Lower leg skin (tissue), 4 donors: Measurements from ENCODE around the gene ZSCAN20. TPM values are rescaled to one million over a fixed set of nuclear protein-coding genes. Genes with fewer than 3 reads are reported as not detected.

Experiments
- DNase-seq, 2 donors: peaks; one replicate each; pipeline ENCODE4 v3.0.0-alpha.2; 2019; ENCODE audit warnings: low spot score in 2 of 2
- H3K4me3 ChIP-seq: fragments of 200-600 bp; sonication (generic); 2 replicates; pipeline ENCODE4 v1.5.1; 2017; ENCODE audit warnings: mild to moderate bottlenecking, low read depth; ENCODE audit not compliant: poor library complexity, severe bottlenecking
- CTCF ChIP-seq, 3 donors: fragments of 450-650 bp; IDR thresholded peaks; one replicate each; pipeline ENCODE4 v1.5.1; 2016; ENCODE audit warnings: antibody characterized with exemption in 3 of 3, mild to moderate bottlenecking in 3 of 3, moderate library complexity in 2 of 3
- POLR2A ChIP-seq, 2 donors: fragments of 450-650 bp; IDR thresholded peaks; one replicate each; pipeline ENCODE4 v1.6.1; 2016 to 2017; ENCODE audit warnings: antibody characterized with exemption in 2 of 2, mild to moderate bottlenecking in 1 of 2, moderate library complexity in 1 of 2
- WGBS, 2 donors: methylation state at CpG; one replicate each; pipeline ENCODE4 v1.1.5; 2018; 5-methylcytosine and 5-hydroxymethylcytosine counted together
- intact Hi-C: fragments of 100-400 bp; cut with DNase I; formaldehyde crosslinking; loops from one replicate; pipeline ENCODE4 v1.15.0; 2023; ENCODE audit warnings: low total_unique reads
- total RNA-seq, 4 donors: library from RNA; depleted of rRNA; stranded (reverse); fragments of >200 nt; gene quantifications; one replicate each; pipeline ENCODE4 v1.1.0, GENCODE V29; 2016

The ZSCAN20 gene
- total RNA-seq, 4 donors from 2014 or later = 0.91 to 3.6 (median 3.0) TPM

GRCh38 chr1:33441088-33441745 is 31.2 kb upstream of the ZSCAN20 start:
- intact Hi-C loops = no loop called here
- H3K4me3 ChIP-seq = no peak overlapping the region
- WGBS, 2 donors = 70 to 74% methylated on average over 6 of the region's 6 CpGs
- no peak for TF ChIP-seq POLR2A (IDR thresholded peaks at IDR 0.05)
- no peak for TF ChIP-seq CTCF (IDR thresholded peaks at IDR 0.05)
- no peak for DNase-seq

DNA sequence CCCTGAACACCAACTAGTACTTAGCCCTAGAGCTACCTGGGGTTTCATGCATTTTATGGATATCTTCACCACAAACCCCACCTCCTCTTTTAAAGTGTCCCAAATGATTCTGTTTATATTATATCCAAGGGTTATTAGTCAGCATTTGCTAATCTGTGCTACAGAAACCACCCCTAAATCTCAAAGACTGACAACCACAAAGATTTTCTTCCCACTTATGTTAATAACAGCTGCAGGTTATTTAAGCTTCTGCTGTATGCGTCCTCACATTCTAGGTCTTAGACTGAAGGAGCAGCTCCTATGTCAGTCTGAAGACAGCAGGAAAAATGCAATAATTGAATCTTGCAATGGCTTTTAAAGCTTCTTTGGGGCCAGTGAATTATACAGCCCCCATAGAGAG is 30.3 kb upstream of the ZSCAN20 start:
- 68 to 76% methylated on average over 1 of the region's 1 CpG for WGBS, 2 donors
- no peak overlapping the region for H3K4me3 ChIP-seq
- intact Hi-C loops = no loop called here
- TF ChIP-seq CTCF (IDR thresholded peaks at IDR 0.05) = no peak
- no peak for TF ChIP-seq POLR2A (IDR thresholded peaks at IDR 0.05)
- DNase-seq = no peak

DNA sequence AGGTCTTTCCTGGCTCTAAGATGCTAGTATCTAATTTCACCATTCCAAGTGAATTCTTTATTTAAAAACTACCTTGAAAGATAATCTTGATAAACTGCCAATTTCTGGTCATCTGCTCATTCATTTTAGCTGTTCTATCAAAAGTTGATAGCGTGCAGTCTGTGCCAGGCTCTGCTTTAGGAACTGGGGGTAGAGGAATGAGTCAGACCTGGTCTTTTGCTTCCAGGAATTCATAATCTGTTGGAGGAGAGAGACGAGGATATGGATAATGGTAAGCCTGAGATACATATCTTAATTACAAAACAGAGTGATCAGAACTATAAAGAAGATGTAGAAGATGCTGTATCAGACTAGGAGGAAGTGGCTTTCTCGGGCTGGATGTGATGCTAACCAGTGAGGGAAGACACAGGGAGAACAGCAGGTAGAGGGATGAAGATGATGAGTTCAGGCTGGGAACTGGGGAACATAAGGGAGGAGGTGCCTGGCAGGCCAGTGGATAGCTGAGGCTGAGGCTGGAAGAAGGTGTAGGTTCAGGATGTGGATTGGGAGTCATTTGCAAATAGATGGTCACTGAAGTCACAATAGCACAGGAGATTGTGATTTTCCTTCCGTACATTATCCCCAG is 29.3 kb upstream of the ZSCAN20 start:
- WGBS, 2 donors = 38 to 47% methylated on average over 4 of the region's 4 CpGs
- TF ChIP-seq POLR2A (IDR thresholded peaks at IDR 0.05) = no peak
- TF ChIP-seq CTCF (IDR thresholded peaks at IDR 0.05) = no peak
- no peak for DNase-seq
- intact Hi-C loops = no loop called here
- H3K4me3 ChIP-seq = no peak overlapping the region

DNA sequence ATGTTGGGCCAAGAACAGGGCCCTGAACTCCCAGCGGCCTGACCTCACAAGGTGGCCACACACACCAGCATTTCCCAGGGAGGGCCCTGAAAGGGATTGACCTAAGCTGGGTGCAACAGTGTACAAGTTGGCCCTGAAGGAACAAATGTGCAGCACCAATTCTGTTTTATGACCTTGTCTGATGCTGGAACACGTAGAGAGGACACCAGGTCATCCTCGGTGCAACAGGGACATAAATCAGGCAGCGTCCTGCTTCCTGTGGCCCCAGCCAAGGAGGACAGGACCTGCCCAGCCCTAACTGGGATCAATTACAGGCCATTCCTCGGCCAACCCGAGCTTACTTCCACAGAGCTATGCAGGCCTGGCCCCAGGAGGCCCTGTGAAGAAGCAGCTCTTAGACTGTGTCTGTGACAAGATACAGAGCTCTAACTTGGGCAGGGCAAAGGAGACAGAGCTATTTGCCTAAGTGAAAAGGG is 28.7 kb upstream of the ZSCAN20 start:
- no peak for DNase-seq
- TF ChIP-seq CTCF (IDR thresholded peaks at IDR 0.05) = no peak
- no peak for TF ChIP-seq POLR2A (IDR thresholded peaks at IDR 0.05)
- no peak overlapping the region for H3K4me3 ChIP-seq
- 61 to 68% methylated on average over 6 of the region's 6 CpGs for WGBS, 2 donors
- intact Hi-C loops = no loop called here

GRCh38 chr1:33445108-33445507 is 27.3 kb upstream of the ZSCAN20 start:
- intact Hi-C loops = no loop called here
- TF ChIP-seq CTCF (IDR thresholded peaks at IDR 0.05) (no peak), POLR2A (IDR thresholded peaks at IDR 0.05) (no peak)
- 85 to 88% methylated on average over 6 of the region's 6 CpGs for WGBS, 2 donors
- no peak overlapping the region for H3K4me3 ChIP-seq
- DNase-seq = no peak
